ENCODE measurements around the gene TRIM52. TPM values are rescaled to one million over a fixed set of nuclear protein-coding genes. Genes with fewer than 3 reads are reported as not detected.

TRIM52 gene
- total RNA-seq, 1 donor from 2014 or later: 12.8 TPM

DNA sequence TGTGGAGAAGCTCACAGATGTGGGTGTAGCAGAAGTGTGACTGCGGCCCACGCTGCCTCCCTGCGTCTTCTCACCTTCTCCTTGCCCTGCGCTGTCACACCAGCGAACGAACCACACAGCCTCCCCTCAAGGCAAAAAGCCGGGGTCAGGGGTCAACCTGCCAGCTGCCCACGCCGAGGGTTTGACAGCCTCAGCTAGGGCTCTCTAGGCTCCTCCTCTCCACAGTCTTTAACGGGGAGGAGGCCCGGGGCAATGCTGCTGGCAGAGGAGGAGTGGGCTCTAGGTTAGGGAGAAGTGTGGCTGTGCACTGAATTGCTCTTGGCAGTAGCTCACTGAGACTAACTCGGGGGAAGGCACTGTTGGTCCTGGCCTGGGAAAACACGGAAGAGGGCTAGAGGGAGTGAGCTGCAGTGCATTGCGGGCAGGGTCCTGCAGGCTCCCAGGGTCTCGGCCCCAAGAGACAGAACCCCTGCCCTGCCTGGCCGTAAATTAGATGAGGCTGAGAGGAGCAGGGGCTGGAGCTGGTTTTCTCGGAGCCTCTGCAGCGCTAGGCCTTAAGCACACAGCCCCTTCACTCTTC is 4.2 kb upstream of the TRIM52 start:
- H3K4me3 Mint-ChIP-seq: no peak overlapping the region
- no peak for DNase-seq (ENCODE audit: low spot score in 2 of 2, unreplicated experiment in 2 of 2)
- no peaks in the 10 kb centered on the region for H3K9me3 Mint-ChIP-seq
- no peak overlapping the region for H3K27ac Mint-ChIP-seq
- TF ChIP-seq, protein P1, sequence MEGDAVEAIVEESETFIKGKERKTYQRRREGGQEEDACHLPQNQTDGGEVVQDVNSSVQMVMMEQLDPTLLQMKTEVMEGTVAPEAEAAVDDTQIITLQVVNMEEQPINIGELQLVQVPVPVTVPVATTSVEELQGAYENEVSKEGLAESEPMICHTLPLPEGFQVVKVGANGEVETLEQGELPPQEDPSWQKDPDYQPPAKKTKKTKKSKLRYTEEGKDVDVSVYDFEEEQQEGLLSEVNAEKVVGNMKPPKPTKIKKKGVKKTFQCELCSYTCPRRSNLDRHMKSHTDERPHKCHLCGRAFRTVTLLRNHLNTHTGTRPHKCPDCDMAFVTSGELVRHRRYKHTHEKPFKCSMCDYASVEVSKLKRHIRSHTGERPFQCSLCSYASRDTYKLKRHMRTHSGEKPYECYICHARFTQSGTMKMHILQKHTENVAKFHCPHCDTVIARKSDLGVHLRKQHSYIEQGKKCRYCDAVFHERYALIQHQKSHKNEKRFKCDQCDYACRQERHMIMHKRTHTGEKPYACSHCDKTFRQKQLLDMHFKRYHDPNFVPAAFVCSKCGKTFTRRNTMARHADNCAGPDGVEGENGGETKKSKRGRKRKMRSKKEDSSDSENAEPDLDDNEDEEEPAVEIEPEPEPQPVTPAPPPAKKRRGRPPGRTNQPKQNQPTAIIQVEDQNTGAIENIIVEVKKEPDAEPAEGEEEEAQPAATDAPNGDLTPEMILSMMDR (IDR thresholded peaks at IDR 0.05; ENCODE audit: unreplicated experiment): no peak
- peaks cover 27% of the 10 kb centered on the region for H3K4me1 Mint-ChIP-seq
- H3K27me3 Mint-ChIP-seq (ENCODE audit: low read depth): no peaks in the 10 kb centered on the region
- peaks cover 11% of the 10 kb centered on the region for H3K36me3 Mint-ChIP-seq

DNA sequence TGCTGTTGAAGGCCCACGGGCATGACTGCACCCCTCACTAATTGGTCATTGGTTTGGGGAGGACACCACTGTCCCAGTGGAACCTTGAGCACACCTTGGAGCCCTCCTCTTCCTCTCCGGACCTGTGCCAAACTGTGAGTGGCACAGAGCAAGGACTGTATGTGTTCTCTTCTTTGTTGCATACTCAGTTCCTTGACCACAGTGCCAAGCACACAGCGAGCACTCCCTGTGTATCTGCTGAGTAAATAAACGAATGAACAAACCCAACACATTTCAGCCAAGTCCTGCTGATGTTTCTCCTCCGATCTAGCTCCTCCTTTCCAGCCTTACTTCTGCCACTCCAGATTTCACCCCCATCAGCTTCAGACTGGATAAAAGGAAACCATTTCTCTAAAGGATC is 2.7 kb upstream of the TRIM52 start:
- DNase-seq (ENCODE audit: low spot score in 2 of 2, unreplicated experiment in 2 of 2): no peak
- TF ChIP-seq, protein P1 (IDR thresholded peaks at IDR 0.05; ENCODE audit: unreplicated experiment): no peak
- Mint-ChIP-seq H3K36me3 (peaks cover 11% of the 10 kb centered on the region), H3K27me3 (ENCODE audit: low read depth) (no peaks in the 10 kb centered on the region), H3K27ac (no peak overlapping the region), H3K4me1 (peaks cover 42% of the 10 kb centered on the region), H3K4me3 (peak overlapping the region; percentile 100), H3K9me3 (no peaks in the 10 kb centered on the region)

DNA sequence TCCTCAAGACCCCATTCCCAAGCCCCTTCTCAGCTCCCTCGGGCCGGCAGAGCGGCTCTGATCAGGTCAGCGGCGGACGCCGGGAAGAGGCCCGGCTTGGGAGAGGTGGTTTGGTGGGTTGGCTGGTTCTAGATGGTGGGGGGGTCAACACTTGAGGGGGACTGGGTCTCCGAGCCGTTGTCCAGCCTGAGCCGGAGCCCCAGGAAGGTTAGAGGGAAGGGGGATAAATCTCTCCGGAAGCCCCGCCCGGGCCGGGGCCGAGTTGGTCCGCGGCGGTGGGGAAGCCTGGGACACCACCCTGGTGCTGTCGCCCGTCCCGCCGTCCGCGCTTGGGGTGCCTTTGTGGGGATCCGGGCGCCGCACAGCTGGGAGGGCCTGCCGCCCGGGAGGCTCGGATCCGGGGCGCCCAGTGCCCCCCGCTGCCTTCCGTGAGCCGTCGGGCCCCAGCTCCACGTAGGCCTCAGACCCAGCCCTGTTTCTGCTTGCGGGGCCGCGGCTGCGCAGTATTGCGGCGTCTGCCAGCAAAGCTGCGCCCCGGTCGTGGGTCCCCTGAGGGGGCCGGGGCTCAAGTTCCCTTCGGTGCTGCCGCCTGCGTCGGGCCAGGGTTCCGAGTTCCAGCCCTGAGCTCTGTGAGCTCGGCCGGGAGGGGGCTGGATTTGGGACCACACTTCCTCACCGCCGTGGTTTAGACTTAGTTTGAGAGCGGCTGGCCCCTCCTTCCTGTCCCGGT is 542 bp upstream of the TRIM52 start:
- H3K4me1 Mint-ChIP-seq: peaks cover 38% of the 10 kb centered on the region
- H3K27me3 Mint-ChIP-seq (ENCODE audit: low read depth): no peaks in the 10 kb centered on the region
- no peaks in the 10 kb centered on the region for H3K9me3 Mint-ChIP-seq
- peak overlapping the region; percentile 97 for H3K27ac Mint-ChIP-seq
- TF ChIP-seq, protein P1 (IDR thresholded peaks at IDR 0.05; ENCODE audit: unreplicated experiment): no peak
- DNase-seq (ENCODE audit: low spot score in 2 of 2, unreplicated experiment in 2 of 2): peak; percentile 57 to 78
- H3K36me3 Mint-ChIP-seq: peaks cover 16% of the 10 kb centered on the region
- H3K4me3 Mint-ChIP-seq: peak overlapping the region; percentile 100

DNA sequence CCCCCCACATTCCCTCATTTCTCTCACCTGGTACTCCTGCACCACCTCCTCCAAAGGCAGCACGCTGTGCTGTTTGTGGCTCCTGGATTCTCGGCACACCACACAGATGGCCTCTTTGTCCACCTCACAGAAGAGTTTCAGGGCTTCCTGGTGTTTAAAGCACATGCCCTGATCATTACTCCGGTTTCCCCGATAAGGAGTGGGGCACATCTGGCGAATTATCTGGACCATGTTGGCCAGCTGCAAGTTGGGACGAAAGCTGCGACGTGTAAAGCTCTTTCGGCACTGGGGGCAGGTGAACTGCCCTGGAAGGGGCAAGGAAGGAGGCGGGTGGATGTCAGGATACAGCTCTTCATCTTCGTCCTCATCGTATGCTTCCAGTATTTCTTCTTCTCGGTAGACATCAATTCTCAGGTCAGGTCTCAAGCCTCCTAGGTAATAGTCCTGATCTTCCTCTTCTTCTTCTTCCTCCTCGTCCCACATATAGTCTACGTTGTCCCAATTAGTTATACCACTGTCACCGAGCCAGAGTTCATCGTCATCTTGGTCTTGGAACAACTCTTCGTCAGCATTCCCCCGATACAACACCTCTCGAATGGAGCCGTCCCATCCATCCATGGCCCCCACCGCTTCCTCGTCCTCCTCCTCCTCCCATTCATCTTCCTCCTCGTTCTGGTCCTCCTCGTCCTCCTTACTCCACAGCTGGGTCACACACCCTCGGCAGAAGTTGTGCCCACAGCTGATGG is 796 bp downstream of the TRIM52 start:
- Mint-ChIP-seq H3K36me3 (peaks cover 17% of the 10 kb centered on the region), H3K27ac (peak overlapping the region; percentile 97), H3K4me1 (peaks cover 38% of the 10 kb centered on the region), H3K27me3 (ENCODE audit: low read depth) (no peaks in the 10 kb centered on the region), H3K4me3 (peak overlapping the region; percentile 100), H3K9me3 (no peaks in the 10 kb centered on the region)
- no peak for DNase-seq (ENCODE audit: low spot score in 2 of 2, unreplicated experiment in 2 of 2)
- TF ChIP-seq, protein P1 (IDR thresholded peaks at IDR 0.05; ENCODE audit: unreplicated experiment): no peak

DNA sequence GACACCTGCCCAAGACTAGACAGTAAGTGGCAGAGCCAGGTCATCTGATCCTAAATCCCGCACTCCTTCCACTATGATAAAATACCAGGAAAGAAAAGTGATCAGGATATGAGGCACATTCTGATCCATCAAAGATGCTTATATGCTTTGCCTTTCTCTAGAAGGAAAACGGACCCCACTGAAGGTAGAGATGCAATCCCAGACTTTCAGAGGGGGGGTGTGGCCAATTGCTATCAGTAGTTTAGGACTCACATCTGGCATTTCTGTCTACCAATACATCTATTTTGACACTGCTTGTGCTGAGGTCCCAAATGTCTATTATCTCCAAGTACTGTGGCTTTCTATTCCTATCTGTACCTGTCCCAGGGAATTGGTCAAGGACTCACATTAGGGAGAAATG is 1.7 kb downstream of the TRIM52 start:
- H3K4me1 Mint-ChIP-seq: peaks cover 42% of the 10 kb centered on the region
- no peaks in the 10 kb centered on the region for H3K27me3 Mint-ChIP-seq (ENCODE audit: low read depth)
- peaks cover 13% of the 10 kb centered on the region for H3K36me3 Mint-ChIP-seq
- H3K27ac Mint-ChIP-seq: no peak overlapping the region
- DNase-seq (ENCODE audit: low spot score in 2 of 2, unreplicated experiment in 2 of 2): no peak
- H3K9me3 Mint-ChIP-seq: no peaks in the 10 kb centered on the region
- peak overlapping the region; percentile 100 for H3K4me3 Mint-ChIP-seq
- TF ChIP-seq, protein P1 (IDR thresholded peaks at IDR 0.05; ENCODE audit: unreplicated experiment): no peak

Data from mesothelial cell of epicardium (in vitro differentiated cells).